RWPE2 (cell line): ENCODE measurements around the gene PDYN.

Source experiments
- ATAC-seq: fragments of 200-7000 bp; cut with Tn5 transposase; 3 replicates; pipeline ENCODE4 v1.9.1; 2021; ENCODE audit warnings: low read depth
- DNase-seq: peaks from one replicate; pipeline ENCODE4 v3.0.0-alpha.2; 2020; ENCODE audit warnings: low spot score
- H3K27ac ChIP-seq: fragments of 450-650 bp; 2 replicates; pipeline ENCODE4 v1.5.1; 2017; ENCODE audit warnings: mild to moderate bottlenecking; ENCODE audit not compliant: poor library complexity, severe bottlenecking
- H3K27me3 ChIP-seq: fragments of 250-450 bp; sonication (Bioruptor Pico); 2 replicates; pipeline ENCODE4 v1.5.1; 2021; ENCODE audit warnings: mild to moderate bottlenecking, moderate library complexity; ENCODE audit not compliant: insufficient read depth, poor library complexity, severe bottlenecking
- H3K36me3 ChIP-seq: fragments of 250-450 bp; sonication (Bioruptor Pico); 2 replicates; pipeline ENCODE4 v1.5.1; 2020; ENCODE audit warnings: low read depth, mild to moderate bottlenecking, moderate library complexity
- H3K4me1 ChIP-seq: fragments of 250-450 bp; sonication (Bioruptor Pico); 2 replicates; pipeline ENCODE4 v1.5.1; 2021; ENCODE audit warnings: mild to moderate bottlenecking, moderate library complexity; ENCODE audit not compliant: insufficient read depth, poor library complexity, severe bottlenecking
- H3K4me3 ChIP-seq: fragments of 250-450 bp; sonication (Bioruptor Pico); 2 replicates; pipeline ENCODE4 v1.5.1; 2021; ENCODE audit warnings: mild to moderate bottlenecking, moderate library complexity; ENCODE audit not compliant: severe bottlenecking
- H3K9me3 ChIP-seq: fragments of 250-450 bp; sonication (Bioruptor Pico); 2 replicates; pipeline ENCODE4 v1.5.1; 2021; ENCODE audit warnings: mild to moderate bottlenecking, moderate library complexity; ENCODE audit not compliant: severe bottlenecking
- CTCF ChIP-seq: fragments of 450-650 bp; IDR thresholded peaks from one replicate; pipeline ENCODE4 v1.5.1; 2017; ENCODE audit warnings: mild to moderate bottlenecking, moderate library complexity; ENCODE audit not compliant: poor library complexity, severe bottlenecking

The PDYN gene

GRCh38 chr20:1947535-1947846, 46.4 kb downstream of the PDYN start:
- Histone ChIP-seq H3K9me3 (no peaks in the 10 kb centered on the region), H3K27me3 (no peaks in the 10 kb centered on the region), H3K36me3 (no peaks in the 10 kb centered on the region), H3K27ac (no peak overlapping the region), H3K4me3 (no peak overlapping the region), H3K4me1 (peaks cover 5% of the 10 kb centered on the region)
- no peak for TF ChIP-seq CTCF
- DNase-seq (no peak), ATAC-seq (no peak)

GRCh38 chr20:1946762-1947534, 46.9 kb downstream of the PDYN start:
- no peak overlapping the region for H3K27ac ChIP-seq
- ATAC-seq, result peak; percentile 42; the same call in 2 of the 3 replicates

GRCh38 chr20:1946442-1946761, 47.5 kb downstream of the PDYN start:
- Histone ChIP-seq H3K27ac (no peak overlapping the region), H3K27me3 (no peaks in the 10 kb centered on the region), H3K9me3 (no peaks in the 10 kb centered on the region), H3K36me3 (no peaks in the 10 kb centered on the region), H3K4me3 (no peak overlapping the region), H3K4me1 (peaks cover 11% of the 10 kb centered on the region)
- TF ChIP-seq CTCF, result no peak
- no peak for ATAC-seq
- no peak for DNase-seq

More at GRCh38 chr20:1946762-1947534, 46.9 kb downstream of the PDYN start:
- no peaks in the 10 kb centered on the region for H3K9me3 ChIP-seq
- H3K4me3 ChIP-seq, result no peak overlapping the region
- no peaks in the 10 kb centered on the region for H3K36me3 ChIP-seq
- H3K27me3 ChIP-seq, result no peaks in the 10 kb centered on the region
- peaks cover 5% of the 10 kb centered on the region for H3K4me1 ChIP-seq
- peak; percentile 48 for DNase-seq
- no peak for TF ChIP-seq CTCF

- ATAC-seq, result no peak
- DNase-seq, result peak; percentile 26
- H3K36me3 ChIP-seq, result no peaks in the 10 kb centered on the region
- H3K9me3 ChIP-seq, result no peaks in the 10 kb centered on the region
- H3K27me3 ChIP-seq, result no peaks in the 10 kb centered on the region
- TF ChIP-seq CTCF, result no peak
- peaks cover 11% of the 10 kb centered on the region for H3K4me1 ChIP-seq
- H3K4me3 ChIP-seq, result no peak overlapping the region
- H3K27ac ChIP-seq, result no peak overlapping the region
These were observed 48.2 kb downstream of the PDYN start for GRCh38 chr20:1945660-1946059.

- Histone ChIP-seq H3K9me3 (no peaks in the 10 kb centered on the region), H3K36me3 (no peaks in the 10 kb centered on the region), H3K4me3 (no peak overlapping the region), H3K4me1 (peaks cover 11% of the 10 kb centered on the region), H3K27me3 (no peaks in the 10 kb centered on the region), H3K27ac (no peak overlapping the region)
- TF ChIP-seq CTCF, result no peak
- no peak for DNase-seq
- no peak for ATAC-seq
These were observed 48.7 kb downstream of the PDYN start for GRCh38 chr20:1945134-1945618.
